HCT116 (cell line): ENCODE results near the gene CSPG4. TPM values are rescaled to one million over a fixed set of nuclear protein-coding genes. Genes with fewer than 3 reads are reported as not detected.
"Not testable (repeated sequence)": the region's sequence is repeated elsewhere in the genome, so short reads cannot be mapped to it uniquely, and the experiment has no call there.

Experiments
- ATAC-seq: fragments of 200-7000 bp; cut with Tn5 transposase; 2 replicates; pipeline ENCODE4 v1.9.1; 2020; ENCODE audit warnings: mild to moderate bottlenecking, moderate library complexity
- BruUV-seq: library from RNA; stranded (reverse); fragments of 400-500 nt; replicated peaks from 2 replicates; lab custom pipeline; 2021; lab: Mats Ljungman, UMichigan
- CTCF ChIA-PET: fragments of 300-600 bp; sonication (Branson Sonifier 250); formaldehyde crosslinking; loops from one replicate; lab custom pipeline; 2021; ENCODE audit warnings: antibody characterized with exemption; lab: Charles Lee
- POLR2A ChIA-PET: fragments of 300-600, 350-600 bp; sonication (Branson Sonifier 250); formaldehyde crosslinking; loops from one replicate; lab custom pipeline; 2021; ENCODE audit warnings: antibody characterized with exemption; lab: Charles Lee
- RAD21 ChIA-PET, 2 experiments: fragments of 300-600 bp; sonication (Branson Sonifier 250); formaldehyde crosslinking; loops; one replicate each; lab custom pipeline; 2023; ENCODE audit warnings: low total read pairs in 2 of 2; ENCODE audit not compliant: uncharacterized antibody in 2 of 2, unreplicated experiment in 2 of 2, low non-redundant PET in 1 of 2; lab: Charles Lee
- DNase-seq: peaks from one replicate; pipeline ENCODE4 v3.0.0-alpha.2; 2010; ENCODE audit warnings: low read depth, low spot score
- H2AFZ ChIP-seq: fragments of 200-600 bp; shearing (Covaris generic), sonication (generic); 2 replicates; pipeline ENCODE4 v1.6.1; 2017; ENCODE audit warnings: low read depth, mixed run types, mixed read lengths, antibody characterized with exemption, low read length; ENCODE audit not compliant: poor library complexity, severe bottlenecking
- H3K27ac ChIP-seq: 2 replicates; pipeline ENCODE4 v1.5.1; 2012; ENCODE audit warnings: low read depth, low read length
- H3K27me3 ChIP-seq: fragments of 200-600 bp; sonication (generic); 2 replicates; pipeline ENCODE4 v1.6.1; 2016; ENCODE audit warnings: mixed run types, low read length, mixed read lengths; ENCODE audit not compliant: insufficient read depth
- H3K36me3 ChIP-seq, 2 experiments: fragments of 200-500 bp in 1 of 2; fragments of 200-600 bp in 1 of 2; sonication (Bioruptor generic) in 1 of 2; sonication (generic) in 1 of 2; 2 replicates each; pipeline versions ENCODE4 v1.5.1 to v1.6.1; 2014 to 2016; ENCODE audit warnings: low read length in 2 of 2, inconsistent platforms in 1 of 2, mixed read lengths in 1 of 2, mixed run types in 1 of 2; ENCODE audit not compliant: insufficient read depth in 2 of 2, control insufficient read depth in 1 of 2
- H3K4me1 ChIP-seq, 2 experiments: fragments of 200-600 bp in 1 of 2; sonication (generic) in 1 of 2; 2 replicates each; pipeline versions ENCODE4 v1.5.1 to v1.6.1; 2012 to 2017; ENCODE audit warnings: low read length in 2 of 2, inconsistent platforms in 1 of 2, mild to moderate bottlenecking in 1 of 2, mixed read lengths in 1 of 2, mixed run types in 1 of 2, moderate library complexity in 1 of 2; ENCODE audit not compliant: insufficient read depth in 2 of 2, control insufficient read depth in 1 of 2
- H3K4me2 ChIP-seq: fragments of 200-600 bp; sonication (generic); 2 replicates; pipeline ENCODE4 v1.6.1; 2017; ENCODE audit warnings: mixed run types, low read length, mixed read lengths
- H3K4me3 ChIP-seq, 2 experiments: fragments of 200-600 bp in 1 of 2; sonication (generic) in 1 of 2; replicated peaks in 1 of 2; 2 replicates each; pipeline ENCODE4 v1.5.1; 2011 to 2016; ENCODE audit warnings: low read length in 2 of 2, control low read depth in 1 of 2, low read depth in 1 of 2, mild to moderate bottlenecking in 1 of 2, mixed read lengths in 1 of 2, mixed run types in 1 of 2
- H3K79me2 ChIP-seq: fragments of 200-600 bp; sonication (generic); 2 replicates; pipeline ENCODE4 v1.6.1; 2017; ENCODE audit warnings: mild to moderate bottlenecking, mixed run types, low read length, moderate library complexity, mixed read lengths; ENCODE audit not compliant: insufficient read depth
- H3K9ac ChIP-seq: fragments of 200-600 bp; sonication (generic); 2 replicates; pipeline ENCODE4 v1.6.1; 2016; ENCODE audit warnings: low read length, mixed read lengths
- H3K9me2 ChIP-seq: fragments of 200-600 bp; sonication (generic), shearing (Covaris generic); 2 replicates; pipeline ENCODE4 v1.6.1; 2017; ENCODE audit warnings: mixed run types, mild to moderate bottlenecking, moderate library complexity; ENCODE audit not compliant: insufficient read depth
- H3K9me3 ChIP-seq, 2 experiments: fragments of 200-500 bp in 1 of 2; fragments of 200-600 bp in 1 of 2; sonication (Bioruptor generic) in 1 of 2; sonication (generic) in 1 of 2; 2 replicates each; pipeline ENCODE4 v1.6.1; 2014 to 2017; ENCODE audit warnings: low read length in 2 of 2, mixed read lengths in 2 of 2, inconsistent platforms in 1 of 2, low read depth in 1 of 2, mild to moderate bottlenecking in 1 of 2, mixed run types in 1 of 2, moderate library complexity in 1 of 2; ENCODE audit not compliant: control insufficient read depth in 1 of 2, insufficient read depth in 1 of 2
- H4K20me1 ChIP-seq: fragments of 200-600 bp; sonication (generic), shearing (Covaris generic); 2 replicates; pipeline ENCODE4 v1.6.1; 2017; ENCODE audit warnings: mixed run types, mild to moderate bottlenecking, moderate library complexity; ENCODE audit not compliant: insufficient read depth
- CEBPB ChIP-seq: IDR thresholded peaks from 2 replicates; pipeline ENCODE4 v1.6.1; 2012; ENCODE audit warnings: low read depth
- EGR1 ChIP-seq: IDR thresholded peaks from 2 replicates; pipeline ENCODE4 v1.6.1; 2012; ENCODE audit warnings: low read depth
- POLR2AphosphoS5 ChIP-seq: IDR thresholded peaks from 2 replicates; pipeline ENCODE4 v1.6.1; 2011; ENCODE audit warnings: mild to moderate bottlenecking, low read depth, low read length, moderate library complexity
- TCF7L2 ChIP-seq: IDR thresholded peaks from 2 replicates; pipeline ENCODE4 v1.7.0; 2011; ENCODE audit warnings: borderline replicate concordance, inconsistent platforms; ENCODE audit not compliant: insufficient read depth, insufficient read length; ENCODE audit errors: extremely low read depth
- ZNF274 ChIP-seq: fragments of 200-500 bp; sonication (Bioruptor generic); IDR thresholded peaks from 2 replicates; pipeline ENCODE4 v1.6.1; 2014; ENCODE audit warnings: mild to moderate bottlenecking, low read depth, low read length, inconsistent platforms
- intact Hi-C: fragments of 100-400 bp; cut with micrococcal nuclease; formaldehyde crosslinking; loops from 2 replicates; pipeline ENCODE4 v1.10.0; 2022
- total RNA-seq: library from RNA; stranded (reverse); gene quantifications from one replicate; pipeline ENCODE4 v1.2.1, GENCODE V29; 2021; ENCODE audit not compliant: unreplicated experiment

CSPG4 gene
- total RNA-seq, 1 experiment from 2014 or later, result 18.1 TPM

- TF ChIP-seq EGR1 (no peak), TCF7L2 (no peak), ZNF274 (no peak), POLR2AphosphoS5 (0 out of 2 replicates have a peak, but pooled peaks have one; percentile 14), CEBPB (no peak)
- intact Hi-C loops, result no loop called here
- H3K9me3 ChIP-seq, result no peaks in the 10 kb centered on the region
- H2AFZ ChIP-seq, result no peak overlapping the region
- H3K9me2 ChIP-seq, result no peaks in the 10 kb centered on the region
- H3K27me3 ChIP-seq, result no peaks in the 10 kb centered on the region
- no peaks in the 10 kb centered on the region for H3K36me3 ChIP-seq
- no peak for ATAC-seq
- ChIA-PET RAD21 (no interaction called here), CTCF (interaction anchor here (0.9 kb wide), 1 partner anchor 376 kb away, joined by 3 read pairs; no protein-coding TSS in a partner anchor), POLR2A (interaction anchor here (1.1 kb wide), 1 partner anchor 40 kb away, joined by 3 read pairs; the partner anchor contains the start of gene IMP3)
- H3K79me2 ChIP-seq, result no peaks in the 10 kb centered on the region
- no peak overlapping the region for H3K27ac ChIP-seq
- H3K4me1 ChIP-seq, result no peaks in the 10 kb centered on the region
- H3K4me2 ChIP-seq, result no peak overlapping the region
- BruUV-seq, result no TSS peak
- no peak overlapping the region for H3K4me3 ChIP-seq
- no peak overlapping the region for H3K9ac ChIP-seq
- DNase-seq, result no peak
- H4K20me1 ChIP-seq, result no peaks in the 10 kb centered on the region
These were observed 32.5 kb downstream of the CSPG4 start for GRCh38 chr15:75680007-75680789.

GRCh38 chr15:75678324-75678690 lies 34.3 kb downstream of the CSPG4 start:
- POLR2A ChIA-PET, DNase-seq, intact Hi-C loops, H3K4me2 ChIP-seq, H3K36me3 ChIP-seq, H4K20me1 ChIP-seq, BruUV-seq, H3K9ac ChIP-seq, H2AFZ ChIP-seq, H3K79me2 ChIP-seq, H3K4me3 ChIP-seq, ATAC-seq, H3K27ac ChIP-seq, H3K9me3 ChIP-seq, H3K4me1 ChIP-seq, H3K9me2 ChIP-seq, RAD21 ChIA-PET, H3K27me3 ChIP-seq: not testable (repeated sequence)
- CTCF ChIA-PET, result interaction anchor here (1.2 to 2.3 kb wide), 2 partner anchors 9 to 311 kb away, joined by 3 to 7 read pairs; no protein-coding TSS in a partner anchor
